GM13976 (cell line): Measurements from ENCODE around the gene ZNF568.

Experiments
- DNase-seq: peaks from one replicate; pipeline ENCODE4 v3.0.0; 2012; ENCODE audit warnings: low spot score
- CTCF ChIP-seq: IDR thresholded peaks from 2 replicates; pipeline ENCODE4 v1.5.1; 2012; ENCODE audit warnings: borderline replicate concordance, mild to moderate bottlenecking; ENCODE audit not compliant: insufficient read depth; ENCODE audit errors: extremely low read depth, missing control alignments, control extremely low read depth
- in situ Hi-C: fragments of 300-500 bp; cut with MboI; formaldehyde crosslinking; loops from one replicate; pipeline ENCODE4 v1.12.0; 2022; ENCODE audit warnings: low sequenced_read_pairs, mixed read lengths, inconsistent platforms; ENCODE audit not compliant: unreplicated experiment

ZNF568 gene

GRCh38 chr19:36915992-36916830 lies at the start of gene ZNF568, which contains the start of gene ZNF829:
TSS of gene ZNF568 (plus strand) at chr19:36916332. CDS start at chr19:36922771, 6,439 bp downstream.
TSS of gene ZNF829 (minus strand) at chr19:36916291. CDS start at chr19:36915167, 1,124 bp downstream.
- peak; percentile 90 for DNase-seq
- TF ChIP-seq CTCF: peak; percentile 63
- in situ Hi-C loops: no loop called here

DNA sequence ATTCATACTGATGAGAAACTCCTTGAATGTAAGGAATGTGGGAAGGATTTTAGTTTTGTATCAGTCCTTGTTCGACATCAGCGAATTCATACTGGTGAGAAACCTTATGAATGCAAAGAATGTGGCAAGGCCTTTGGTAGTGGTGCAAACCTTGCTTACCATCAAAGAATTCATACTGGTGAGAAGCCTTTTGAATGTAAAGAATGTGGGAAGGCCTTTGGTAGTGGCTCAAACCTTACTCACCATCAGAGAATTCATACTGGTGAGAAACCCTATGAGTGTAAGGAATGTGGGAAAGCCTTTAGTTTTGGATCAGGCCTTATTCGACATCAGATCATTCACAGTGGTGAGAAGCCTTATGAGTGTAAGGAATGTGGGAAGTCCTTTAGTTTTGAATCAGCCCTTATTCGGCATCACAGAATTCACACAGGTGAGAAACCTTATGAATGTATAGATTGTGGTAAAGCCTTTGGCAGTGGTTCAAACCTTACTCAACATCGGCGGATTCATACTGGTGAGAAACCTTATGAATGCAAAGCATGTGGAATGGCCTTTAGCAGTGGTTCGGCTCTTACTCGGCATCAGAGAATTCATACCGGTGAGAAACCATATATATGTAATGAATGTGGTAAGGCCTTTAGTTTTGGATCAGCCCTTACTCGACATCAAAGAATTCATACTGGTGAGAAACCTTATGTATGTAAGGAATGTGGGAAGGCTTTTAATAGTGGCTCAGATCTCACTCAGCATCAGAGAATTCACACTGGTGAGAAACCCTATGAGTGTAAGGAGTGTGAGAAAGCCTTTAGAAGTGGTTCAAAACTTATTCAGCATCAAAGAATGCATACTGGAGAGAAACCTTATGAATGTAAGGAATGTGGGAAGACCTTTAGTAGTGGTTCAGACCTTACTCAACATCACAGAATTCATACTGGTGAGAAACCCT lies 38.9 kb upstream of the ZNF568 start:
- DNase-seq: no peak
- no peak for TF ChIP-seq CTCF
- in situ Hi-C loops: no loop called here

GRCh38 chr19:36891768-36892357 lies 24.3 kb upstream of the ZNF568 start:
- DNase-seq: no peak

GRCh38 chr19:36894849-36895383 lies 21.2 kb upstream of the ZNF568 start:
- no peak for DNase-seq
- in situ Hi-C loops: no loop called here
- TF ChIP-seq CTCF: no peak

More at GRCh38 chr19:36891768-36892357, 24.3 kb upstream of the ZNF568 start:
- TF ChIP-seq CTCF: no peak
- in situ Hi-C loops: no loop called here

DNA sequence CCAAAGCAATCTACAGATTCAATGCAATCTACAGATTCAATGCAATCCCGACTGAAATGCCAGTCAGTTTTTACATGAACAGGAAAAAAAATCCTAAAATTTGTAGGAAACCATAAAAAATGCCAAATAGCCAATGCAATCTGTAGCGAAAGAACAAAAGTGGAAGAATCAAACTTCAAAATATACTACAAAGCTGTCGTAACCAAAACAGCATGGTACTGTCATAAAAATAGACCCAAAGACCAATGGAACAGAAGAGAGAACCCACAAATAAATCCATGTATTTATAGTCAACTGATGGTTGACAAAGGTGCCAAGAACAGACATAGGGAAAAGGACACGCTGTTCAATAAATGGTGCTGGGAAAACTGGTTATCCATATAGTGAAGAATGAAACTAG lies 17.7 kb upstream of the ZNF568 start:
- DNase-seq: no peak
- in situ Hi-C loops: no loop called here
- no peak for TF ChIP-seq CTCF

DNA sequence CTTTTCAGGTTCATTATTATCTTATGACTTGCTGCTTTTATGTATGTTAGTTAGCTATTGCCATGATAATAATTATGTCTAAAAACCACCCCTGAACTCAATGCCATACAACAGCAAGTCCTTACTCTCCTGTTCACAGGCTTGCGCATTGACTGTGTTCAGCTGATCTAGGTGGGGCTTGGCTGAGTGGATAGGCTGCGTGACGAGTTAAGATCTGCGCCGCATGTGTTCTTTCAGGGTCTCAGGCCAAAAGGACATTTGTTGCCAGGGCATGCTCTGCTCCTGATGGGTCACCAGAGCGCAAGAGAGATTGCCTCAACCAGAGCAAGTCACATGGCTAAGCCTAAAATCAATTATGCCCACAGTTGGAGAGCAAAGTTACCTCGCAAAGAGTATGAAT lies 859 bp downstream of the ZNF568 start:
- DNase-seq: no peak
- in situ Hi-C loops: no loop called here
- no peak for TF ChIP-seq CTCF
